Heart left ventricle (tissue), 13 donors: ENCODE results near the gene MSI2.

Experiments used
- POLR2A ChIP-seq, 2 donors: fragments of 450-650 bp; IDR thresholded peaks; one replicate each; pipeline ENCODE4 v1.6.1; 2017; ENCODE audit warnings: antibody characterized with exemption in 2 of 2, mild to moderate bottlenecking in 2 of 2, moderate library complexity in 2 of 2
- TF ChIP-seq, protein P1 (sequence below), 12 donors: fragments of 200-600 bp; sonication (generic) in 4 of 12; IDR thresholded peaks; one replicate each; pipeline versions ENCODE4 v1.5.0 to v1.8.0; 2018 to 2022; ENCODE audit warnings: antibody characterized with exemption in 12 of 12, mild to moderate bottlenecking in 5 of 12
- donor health status: ischemic (EF 13 %, LVEDD 7.1; RV severe dilation, severe dysfunction).
- donor health status: DM: no; HTN: yes; CAD: no.
- donor health status: DM: no; HTN: no; CAD: no.
- donor health status: ischemic (EF 25% LVEDD 6.9; RV normal size, moderate dysfunction).
- donor health status: ischemic (EF 25% LVEDD 5.7; RV mildly dilated, moderate dysfunction).
- donor health status: ischemic (EF 35%, LVEDD 5.7; RV mildly dilated, moderate dysfunction).
- donor health status: nonischemic (EF 11% LVEDD 7.7; RV severe dilation, severe dysfunction).
- donor health status: DM: yes; HTN: yes; CAD: no.
- donor health status: PGD.
- donor health status: ischemic (EF 29% LVEDD 5.4; RV normal size, mild dysfunction).
- donor health status: nonischemic (EF 23%, LVEDD 6.1; RV moderate dilation, normal function).

DNA sequence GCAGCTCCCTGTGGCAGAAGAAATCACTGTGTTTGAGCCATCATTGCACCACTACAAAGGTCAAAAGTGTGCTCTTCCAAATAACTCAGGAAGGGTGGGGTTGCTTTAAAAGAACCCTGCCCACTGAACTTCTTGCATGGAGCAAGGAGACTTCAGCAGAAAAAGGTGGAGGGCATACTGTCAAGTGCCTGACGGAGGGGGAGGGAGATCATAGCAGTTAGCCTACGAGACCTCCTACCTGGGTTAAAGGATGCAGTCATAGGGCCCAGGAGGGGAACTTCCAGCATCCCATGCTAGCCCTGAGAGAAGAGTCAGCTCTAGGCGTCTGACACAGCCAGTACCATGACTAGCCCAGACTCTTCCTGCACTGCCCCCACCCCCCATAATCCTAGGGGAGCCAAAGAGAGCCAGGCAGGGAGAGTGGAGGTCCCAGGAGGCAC is 45.3 kb upstream of the MSI2 start:
- TF ChIP-seq, protein P1, sequence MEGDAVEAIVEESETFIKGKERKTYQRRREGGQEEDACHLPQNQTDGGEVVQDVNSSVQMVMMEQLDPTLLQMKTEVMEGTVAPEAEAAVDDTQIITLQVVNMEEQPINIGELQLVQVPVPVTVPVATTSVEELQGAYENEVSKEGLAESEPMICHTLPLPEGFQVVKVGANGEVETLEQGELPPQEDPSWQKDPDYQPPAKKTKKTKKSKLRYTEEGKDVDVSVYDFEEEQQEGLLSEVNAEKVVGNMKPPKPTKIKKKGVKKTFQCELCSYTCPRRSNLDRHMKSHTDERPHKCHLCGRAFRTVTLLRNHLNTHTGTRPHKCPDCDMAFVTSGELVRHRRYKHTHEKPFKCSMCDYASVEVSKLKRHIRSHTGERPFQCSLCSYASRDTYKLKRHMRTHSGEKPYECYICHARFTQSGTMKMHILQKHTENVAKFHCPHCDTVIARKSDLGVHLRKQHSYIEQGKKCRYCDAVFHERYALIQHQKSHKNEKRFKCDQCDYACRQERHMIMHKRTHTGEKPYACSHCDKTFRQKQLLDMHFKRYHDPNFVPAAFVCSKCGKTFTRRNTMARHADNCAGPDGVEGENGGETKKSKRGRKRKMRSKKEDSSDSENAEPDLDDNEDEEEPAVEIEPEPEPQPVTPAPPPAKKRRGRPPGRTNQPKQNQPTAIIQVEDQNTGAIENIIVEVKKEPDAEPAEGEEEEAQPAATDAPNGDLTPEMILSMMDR (IDR thresholded peaks at IDR 0.05), result no peak
- no peak for TF ChIP-seq POLR2A (IDR thresholded peaks at IDR 0.05)
